Measurements from ENCODE around the gene HARS2.
A peak's percentile ranks its signal among the peaks of the same experiment; 100 is the strongest.

The HARS2 gene

GRCh38 chr5:140678993-140679392 lies 12.3 kb upstream of the HARS2 start:
- no peak overlapping the region for H3K27ac ChIP-seq (replicated peaks)
- H3K27me3 ChIP-seq (ENCODE audit: insufficient read depth, poor library complexity, severe bottlenecking) = no peaks in the 10 kb centered on the region
- H3K4me3 ChIP-seq (replicated peaks; ENCODE audit: insufficient read depth, low read length) = no peak overlapping the region
- no peak for DNase-seq (ENCODE audit: low read depth in 1 of 2, low spot score in 1 of 2)
- TF ChIP-seq CTCF (IDR thresholded peaks at IDR 0.05; ENCODE audit: insufficient read depth, low read length) = no peak
- TF ChIP-seq SPI1 (IDR thresholded peaks at IDR 0.05; ENCODE audit: borderline replicate concordance, low read depth) = no peak
- no peak for TF ChIP-seq GABPA (IDR thresholded peaks at IDR 0.05; ENCODE audit: low read depth)
- TF ChIP-seq POLR2AphosphoS5 (IDR thresholded peaks at IDR 0.05; ENCODE audit: low read depth) = no peak
- TF ChIP-seq REST (IDR thresholded peaks at IDR 0.05; ENCODE audit: insufficient replicate concordance, low read depth) = no peak

GRCh38 chr5:140690376-140690932 lies 801 bp upstream of the HARS2 start:
- H3K27me3 ChIP-seq (ENCODE audit: insufficient read depth, poor library complexity, severe bottlenecking) = no peaks in the 10 kb centered on the region
- peak overlapping the region; percentile 64 for H3K27ac ChIP-seq (replicated peaks)
- H3K4me3 ChIP-seq (replicated peaks; ENCODE audit: insufficient read depth, low read length) = peak overlapping the region; percentile 97
- TF ChIP-seq CTCF (IDR thresholded peaks at IDR 0.05; ENCODE audit: insufficient read depth, low read length) (no peak), GABPA (IDR thresholded peaks at IDR 0.05; ENCODE audit: low read depth) (no peak), REST (IDR thresholded peaks at IDR 0.05; ENCODE audit: insufficient replicate concordance, low read depth) (no peak), POLR2AphosphoS5 (IDR thresholded peaks at IDR 0.05; ENCODE audit: low read depth) (no peak), SPI1 (IDR thresholded peaks at IDR 0.05; ENCODE audit: borderline replicate concordance, low read depth) (no peak)
- DNase-seq (ENCODE audit: low read depth in 1 of 2, low spot score in 1 of 2) = no peak

GRCh38 chr5:140694276-140694675 lies 3.0 kb downstream of the HARS2 start:
- no peak for TF ChIP-seq SPI1 (IDR thresholded peaks at IDR 0.05; ENCODE audit: borderline replicate concordance, low read depth)
- TF ChIP-seq POLR2AphosphoS5 (IDR thresholded peaks at IDR 0.05; ENCODE audit: low read depth) = no peak
- no peak for TF ChIP-seq CTCF (IDR thresholded peaks at IDR 0.05; ENCODE audit: insufficient read depth, low read length)
- TF ChIP-seq GABPA (IDR thresholded peaks at IDR 0.05; ENCODE audit: low read depth) = no peak
- no peak for TF ChIP-seq REST (IDR thresholded peaks at IDR 0.05; ENCODE audit: insufficient replicate concordance, low read depth)
- DNase-seq (ENCODE audit: low read depth in 1 of 2, low spot score in 1 of 2) = no peak
- H3K27me3 ChIP-seq (ENCODE audit: insufficient read depth, poor library complexity, severe bottlenecking) = no peaks in the 10 kb centered on the region
- no peak overlapping the region for H3K27ac ChIP-seq (replicated peaks)
- H3K4me3 ChIP-seq (replicated peaks; ENCODE audit: insufficient read depth, low read length) = no peak overlapping the region
